B cell (primary cell): ENCODE measurements around the gene AHNAK. TPM values are rescaled to one million over a fixed set of nuclear protein-coding genes. Genes with fewer than 3 reads are reported as not detected.
A peak's percentile ranks its signal among the peaks of the same experiment; 100 is the strongest.

Experiments
- ATAC-seq: fragments of 200-7000 bp; cut with Tn5 transposase; one replicate; pipeline ENCODE4 v1.10.0; 2021; ENCODE audit warnings: low read depth, mild to moderate bottlenecking, moderate number of reproducible peaks, moderate library complexity
- CTCF ChIA-PET: fragments of 350-600 bp; sonication (Branson Sonifier 250); formaldehyde crosslinking; loops from one replicate; lab custom pipeline; 2021; ENCODE audit warnings: antibody characterized with exemption, inconsistent platforms; lab: Charles Lee
- POLR2A ChIA-PET: fragments of 350-600 bp; sonication (Branson Sonifier 250); formaldehyde crosslinking; loops from one replicate; lab custom pipeline; 2021; ENCODE audit warnings: antibody characterized with exemption; lab: Charles Lee
- DNase-seq: peaks from one replicate; pipeline ENCODE4 v3.0.0; 2013
- H2AFZ ChIP-seq: 2 replicates; pipeline ENCODE4 v1.6.1; 2012; ENCODE audit warnings: mild to moderate bottlenecking, low read depth, low read length; ENCODE audit not compliant: insufficient read depth, poor library complexity, severe bottlenecking
- H3K27ac ChIP-seq, 2 donors: 1 replicate in 1 of 2; 2 replicates in 1 of 2; pipeline ENCODE4 v1.5.1; 2012 to 2013; ENCODE audit warnings: low read length in 2 of 2, mild to moderate bottlenecking in 2 of 2, moderate library complexity in 1 of 2
- H3K27me3 ChIP-seq, 4 experiments: fragments of 200-600 bp in 1 of 4; sonication (generic) in 1 of 4; replicated peaks in 1 of 4; 1 replicate in 2 of 4; 2 replicates in 2 of 4; pipeline versions ENCODE4 v1.6.1 to v1.7.0; 2013 to 2016; ENCODE audit warnings: low read length in 3 of 4, mild to moderate bottlenecking in 2 of 4, mixed read lengths in 1 of 4, moderate library complexity in 1 of 4; ENCODE audit not compliant: insufficient read depth in 4 of 4, control insufficient read depth in 3 of 4; ENCODE audit errors: control extremely low read depth in 1 of 4
- H3K36me3 ChIP-seq, 2 experiments: replicated peaks in 1 of 2; 1 replicate in 1 of 2; 2 replicates in 1 of 2; pipeline versions ENCODE4 v1.6.1 to v1.7.1; 2013; ENCODE audit warnings: low read length in 1 of 2; ENCODE audit not compliant: insufficient read depth in 2 of 2, control insufficient read depth in 1 of 2; ENCODE audit errors: control extremely low read depth in 1 of 2, extremely low read depth in 1 of 2
- H3K4me1 ChIP-seq, 2 donors: fragments of 200-600 bp in 1 of 2; sonication (generic) in 1 of 2; 1 replicate in 1 of 2; 2 replicates in 1 of 2; pipeline versions ENCODE4 v1.5.1 to v1.6.1; 2013 to 2017; ENCODE audit warnings: low read length in 2 of 2; ENCODE audit not compliant: control insufficient read depth in 2 of 2, insufficient read depth in 2 of 2
- H3K4me2 ChIP-seq: replicated peaks from 2 replicates; pipeline ENCODE3; 2012; ENCODE audit warnings: mild to moderate bottlenecking, low read depth, low read length; ENCODE audit not compliant: poor library complexity, severe bottlenecking
- H3K4me3 ChIP-seq, 5 experiments: fragments of 200-600 bp in 1 of 5; sonication (generic) in 1 of 5; 1 replicate in 3 of 5; 2 replicates in 2 of 5; pipeline versions ENCODE4 v1.5.1 to v1.7.0; 2011 to 2016; ENCODE audit warnings: low read length in 4 of 5, mild to moderate bottlenecking in 4 of 5, low read depth in 2 of 5, control low read depth in 1 of 5, moderate library complexity in 1 of 5; ENCODE audit not compliant: insufficient read depth in 1 of 5; ENCODE audit errors: control extremely low read depth in 1 of 5, extremely low read depth in 1 of 5
- H3K79me2 ChIP-seq: fragments of 200-600 bp; sonication (generic); one replicate; pipeline ENCODE4 v1.6.0; 2016; ENCODE audit warnings: low read length; ENCODE audit not compliant: control insufficient read depth, insufficient read depth
- H3K9ac ChIP-seq: fragments of 200-600 bp; sonication (generic); 2 replicates; pipeline ENCODE4 v1.6.1; 2017; ENCODE audit warnings: mild to moderate bottlenecking, low read length, moderate library complexity
- H3K9me3 ChIP-seq, 3 donors: one replicate each; pipeline versions ENCODE4 v1.6.1 to v1.7.1; 2013; ENCODE audit warnings: low read length in 2 of 3; ENCODE audit not compliant: control insufficient read depth in 2 of 3, insufficient read depth in 1 of 3; ENCODE audit errors: control extremely low read depth in 1 of 3
- H4K20me1 ChIP-seq: 2 replicates; pipeline ENCODE4 v1.6.0; 2012; ENCODE audit warnings: mild to moderate bottlenecking, low read length; ENCODE audit not compliant: insufficient read depth, control insufficient read depth, poor library complexity, severe bottlenecking
- H3K27ac Mint-ChIP-seq: one replicate; pipeline ENCODE4 v1.8.0; 2021; ENCODE audit warnings: mixed read lengths
- H3K27me3 Mint-ChIP-seq: one replicate; pipeline ENCODE4 v1.8.0; 2021; ENCODE audit warnings: mixed read lengths
- H3K4me1 Mint-ChIP-seq: one replicate; pipeline ENCODE4 v1.8.0; 2021; ENCODE audit warnings: mixed read lengths
- H3K4me3 Mint-ChIP-seq: one replicate; pipeline ENCODE4 v1.8.0; 2021; ENCODE audit warnings: mixed read lengths
- H3K9me3 Mint-ChIP-seq: one replicate; pipeline ENCODE4 v1.8.0; 2022; ENCODE audit warnings: mixed read lengths; ENCODE audit not compliant: insufficient read depth
- EZH2 ChIP-seq: IDR thresholded peaks from 2 replicates; pipeline ENCODE4 v1.6.1; 2012; ENCODE audit warnings: borderline replicate concordance, low read depth, mild to moderate bottlenecking, moderate library complexity, low read length; ENCODE audit not compliant: insufficient read depth, poor library complexity, severe bottlenecking
- WGBS: methylation state at CpG from one replicate; pipeline ENCODE4 v1.1.5; 2013; ENCODE audit warnings: missing lambda C conversion rate; ENCODE audit not compliant: insufficient coverage; 5-methylcytosine and 5-hydroxymethylcytosine counted together
- intact Hi-C: fragments of 100-400 bp; cut with micrococcal nuclease; formaldehyde crosslinking; loops from one replicate; pipeline ENCODE4 v1.10.0; 2022
- polyA plus RNA-seq: library from polyadenylated mRNA; depleted of rRNA; stranded (reverse); fragments of >200 nt; gene quantifications from 2 replicates; pipeline ENCODE4 v1.2.3, GENCODE V29; 2012
- total RNA-seq, 2 donors: library from RNA; stranded (reverse); fragments of 120-200 nt in 1 of 2; gene quantifications; 1 replicate in 1 of 2; 2 replicates in 1 of 2; pipeline versions ENCODE4 v1.2.3 to v1.2.4, GENCODE V29; 2013 to 2022
- TF ChIP-seq, protein P1 (sequence below): fragments of 200-600 bp; IDR thresholded peaks from one replicate; pipeline ENCODE4 v1.8.0; 2022; ENCODE audit warnings: antibody characterized with exemption, mild to moderate bottlenecking

The AHNAK gene
- total and polyA plus RNA-seq, 2 donors (not counting 1 experiment from before 2014, with no cell fraction given) = 63.7 to 229 TPM

DNA sequence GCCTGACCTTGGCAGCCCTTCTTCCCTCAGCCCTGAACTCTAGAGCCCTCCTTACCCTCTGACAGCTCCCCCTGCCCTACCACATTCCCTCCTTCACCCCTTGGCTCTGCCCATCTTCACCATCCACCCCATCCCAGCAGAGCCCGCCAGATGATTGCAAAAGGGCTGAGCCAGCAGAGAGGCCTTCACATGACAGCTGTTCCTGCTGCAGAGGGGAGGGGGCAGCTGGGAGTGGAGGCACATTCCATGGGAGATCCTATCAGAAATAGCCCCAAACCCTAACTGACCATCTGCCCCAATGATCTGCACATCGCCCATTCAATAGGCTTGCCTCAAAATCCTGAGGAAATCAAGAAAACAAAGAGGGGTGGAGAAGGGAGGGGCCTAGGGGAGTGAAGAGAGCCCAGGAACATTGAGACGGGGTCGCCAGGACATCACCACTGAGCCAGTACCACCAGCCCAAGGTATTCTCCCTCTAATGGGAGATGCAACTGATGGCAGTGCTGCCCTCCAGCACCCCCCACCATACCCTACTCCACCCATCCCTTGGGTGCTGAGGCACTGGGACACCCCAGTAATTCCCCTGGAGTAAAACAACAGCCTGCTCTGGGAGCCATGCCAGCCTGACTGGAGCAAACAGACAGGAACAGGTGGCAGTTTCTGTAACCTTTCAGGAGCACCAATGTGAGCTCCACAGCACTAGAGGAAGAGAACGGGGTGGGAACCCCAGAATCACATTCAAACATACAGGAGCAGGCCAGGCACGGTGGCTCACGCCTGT lies 8.0 kb upstream of the AHNAK start:
- no peaks in the 10 kb centered on the region for H3K27me3 ChIP-seq
- H3K4me3 ChIP-seq = peak overlapping the region in 1 of 5 experiments; percentile 34
- TF ChIP-seq, protein P1, sequence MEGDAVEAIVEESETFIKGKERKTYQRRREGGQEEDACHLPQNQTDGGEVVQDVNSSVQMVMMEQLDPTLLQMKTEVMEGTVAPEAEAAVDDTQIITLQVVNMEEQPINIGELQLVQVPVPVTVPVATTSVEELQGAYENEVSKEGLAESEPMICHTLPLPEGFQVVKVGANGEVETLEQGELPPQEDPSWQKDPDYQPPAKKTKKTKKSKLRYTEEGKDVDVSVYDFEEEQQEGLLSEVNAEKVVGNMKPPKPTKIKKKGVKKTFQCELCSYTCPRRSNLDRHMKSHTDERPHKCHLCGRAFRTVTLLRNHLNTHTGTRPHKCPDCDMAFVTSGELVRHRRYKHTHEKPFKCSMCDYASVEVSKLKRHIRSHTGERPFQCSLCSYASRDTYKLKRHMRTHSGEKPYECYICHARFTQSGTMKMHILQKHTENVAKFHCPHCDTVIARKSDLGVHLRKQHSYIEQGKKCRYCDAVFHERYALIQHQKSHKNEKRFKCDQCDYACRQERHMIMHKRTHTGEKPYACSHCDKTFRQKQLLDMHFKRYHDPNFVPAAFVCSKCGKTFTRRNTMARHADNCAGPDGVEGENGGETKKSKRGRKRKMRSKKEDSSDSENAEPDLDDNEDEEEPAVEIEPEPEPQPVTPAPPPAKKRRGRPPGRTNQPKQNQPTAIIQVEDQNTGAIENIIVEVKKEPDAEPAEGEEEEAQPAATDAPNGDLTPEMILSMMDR = no peak
- TF ChIP-seq EZH2 = no peak
- peak; percentile 50 for DNase-seq
- peaks cover 80% of the 10 kb centered on the region for H3K4me1 Mint-ChIP-seq
- H3K27ac ChIP-seq = peak overlapping the region; percentile 98 to 99
- peak overlapping the region; percentile 44 for H3K9ac ChIP-seq
- H3K79me2 ChIP-seq = peaks cover 19% of the 10 kb centered on the region
- CTCF ChIA-PET = interaction anchor here (0.8 to 13.2 kb wide), 5 partner anchors 8 to 130 kb away, joined by 3 to 376 read pairs (median 5); partner anchors contain the start of gene AHNAK
- H3K9me3 ChIP-seq = no peaks in the 10 kb centered on the region
- peaks cover 7 to 14% of the 10 kb centered on the region in 2 experiments for H3K36me3 ChIP-seq
- H3K4me1 ChIP-seq = peaks cover 78 to 89% of the 10 kb centered on the region in 2 donors
- no peak overlapping the region for H2AFZ ChIP-seq
- intact Hi-C loops = loop anchor here (1.0 to 5.0 kb wide), 4 partner anchors 13 to 674 kb away; no protein-coding TSS in a partner anchor
- H3K27me3 Mint-ChIP-seq = no peaks in the 10 kb centered on the region
- peak overlapping the region; percentile 96 for H3K27ac Mint-ChIP-seq
- peak overlapping the region; percentile 74 for H3K4me2 ChIP-seq
- WGBS = 100% methylated on average over 1 of the region's 7 CpGs
- no peak for ATAC-seq
- peak overlapping the region; percentile 70 for H3K4me3 Mint-ChIP-seq
- no peaks in the 10 kb centered on the region for H4K20me1 ChIP-seq
- H3K9me3 Mint-ChIP-seq = no peaks in the 10 kb centered on the region
- POLR2A ChIA-PET = interaction anchor here (0.7 to 9.3 kb wide), 6 partner anchors 8 to 287 kb away, joined by 4 to 119 read pairs (median 6); partner anchors contain the start of genes AHNAK, EEF1G and TUT1
